DMS114 treated with DMSO at 0.1 percent for 48 hours (cell line): Measurements from ENCODE around the gene FADS6.
"Not testable (repeated sequence)": the region's sequence is repeated elsewhere in the genome, so short reads cannot be mapped to it uniquely, and the experiment has no call there.

ENCODE experiments used
- DNase-seq: peaks from one replicate; lab custom pipeline; 2025; ENCODE audit not compliant: unreplicated experiment; lab: John Stamatoyannopoulos, UW

FADS6 gene

GRCh38 chr17:74870028-74870427 is 23.4 kb downstream of the FADS6 start:
- not testable (repeated sequence) for DNase-seq

DNA sequence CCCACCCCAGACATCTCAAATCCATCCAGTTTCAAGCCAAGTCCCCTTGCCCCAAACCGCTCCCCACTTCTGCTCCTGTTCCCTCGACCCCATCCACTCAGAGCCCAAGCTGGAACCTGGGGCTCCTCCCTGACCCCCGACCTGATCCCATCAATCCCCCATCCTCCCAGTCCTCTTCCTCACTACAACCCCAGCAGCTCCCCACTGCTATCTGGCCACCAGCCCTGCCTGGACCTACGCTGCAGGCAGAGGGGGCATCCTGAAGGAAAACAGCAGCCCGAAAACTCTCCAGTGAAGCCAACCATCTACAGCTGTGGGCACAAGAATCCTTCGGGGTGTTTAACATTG is 24.6 kb downstream of the FADS6 start:
- DNase-seq: no peak

GRCh38 chr17:74868251-74868907 is 25.1 kb downstream of the FADS6 start:
- no peak for DNase-seq

DNA sequence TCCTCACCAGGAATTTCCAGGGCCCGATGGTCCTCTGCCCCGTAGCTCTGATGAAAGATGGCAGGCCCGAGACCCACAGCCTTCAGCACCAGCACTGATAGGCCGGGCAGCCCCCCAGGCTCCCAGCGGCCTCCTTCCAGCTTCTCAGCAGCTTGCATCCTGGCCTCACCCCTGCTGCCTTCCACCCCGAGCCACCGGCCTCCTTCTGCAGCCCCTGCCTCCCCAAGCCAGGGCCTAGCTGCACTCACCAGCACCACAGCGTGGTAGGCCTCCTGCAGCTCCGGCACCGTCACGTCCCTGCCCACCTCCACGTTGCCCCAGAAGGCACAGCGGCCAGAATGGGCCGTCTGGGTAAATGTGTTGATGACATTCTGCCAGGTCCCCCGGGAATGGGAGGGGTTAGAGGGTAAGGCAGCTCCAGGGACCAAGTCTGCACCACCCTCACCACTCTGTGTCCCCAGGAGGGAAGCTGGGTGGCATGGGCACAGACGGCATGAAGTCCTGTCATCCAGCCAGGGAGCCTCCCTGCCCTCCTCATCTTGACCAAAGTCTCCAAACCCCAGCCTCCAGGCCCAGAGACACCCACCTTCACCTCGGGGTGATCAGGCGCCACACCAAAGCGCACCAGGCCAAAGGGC is 27.1 kb downstream of the FADS6 start:
- DNase-seq: no peak

DNA sequence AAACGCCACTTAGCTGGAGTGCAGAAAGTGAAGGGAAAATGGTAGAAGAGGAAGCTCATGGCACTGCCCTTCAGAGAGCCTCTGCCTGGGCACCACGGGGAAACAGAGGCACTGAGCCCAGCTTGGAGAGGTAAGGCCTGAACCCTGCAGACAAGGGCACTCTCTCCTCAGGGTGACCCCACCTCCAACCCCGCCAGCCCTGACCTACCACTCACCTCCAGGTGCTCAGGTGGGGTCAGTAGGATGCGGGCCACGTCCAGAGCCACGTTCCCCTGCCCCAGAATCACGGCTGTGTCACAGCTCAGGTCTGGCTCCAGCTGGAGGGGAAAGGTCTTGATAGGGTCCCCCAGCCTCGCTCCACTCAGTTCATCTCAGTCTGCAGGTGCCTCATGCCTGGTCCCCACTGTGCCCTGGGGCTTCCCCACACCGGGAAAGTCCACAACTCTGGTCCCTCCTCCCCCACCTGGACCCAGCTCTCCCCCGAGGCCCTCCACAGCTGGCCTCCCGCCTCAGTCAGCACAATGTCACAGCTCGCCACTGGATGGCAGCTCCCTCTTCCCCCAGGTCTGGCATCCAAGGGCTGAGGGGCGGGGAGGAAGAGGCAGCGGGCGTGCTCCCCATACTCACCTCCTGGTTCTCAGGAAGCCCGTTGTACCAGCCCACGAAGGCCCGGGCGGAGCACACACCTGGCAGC is 27.8 kb downstream of the FADS6 start:
- no peak for DNase-seq

DNA sequence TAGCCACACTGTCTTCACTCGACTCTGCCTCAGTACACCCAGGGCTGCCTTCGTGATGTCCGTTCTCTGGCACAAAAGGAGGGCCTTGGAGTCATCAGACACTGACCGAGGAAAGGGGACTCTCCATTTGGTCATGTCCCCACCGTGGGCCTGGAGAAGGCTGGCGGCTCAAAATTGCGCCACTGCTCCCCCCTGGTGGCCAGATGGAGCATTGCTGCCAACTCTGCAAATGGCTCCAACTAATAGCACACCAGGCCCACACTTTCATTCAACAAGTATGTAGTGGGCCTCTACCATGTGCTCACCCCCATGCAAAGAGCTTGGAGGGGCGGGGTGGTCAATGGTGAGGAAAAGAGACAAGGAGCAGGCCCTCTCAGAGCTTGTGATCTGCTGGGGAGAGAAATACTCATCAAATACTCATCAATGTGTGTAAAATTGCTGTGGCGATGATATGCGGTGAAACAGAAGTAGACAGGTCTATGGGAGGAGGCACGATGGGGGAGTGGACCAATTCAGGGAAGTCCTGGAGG is 28.5 kb downstream of the FADS6 start:
- DNase-seq: peak; percentile 30

DNA sequence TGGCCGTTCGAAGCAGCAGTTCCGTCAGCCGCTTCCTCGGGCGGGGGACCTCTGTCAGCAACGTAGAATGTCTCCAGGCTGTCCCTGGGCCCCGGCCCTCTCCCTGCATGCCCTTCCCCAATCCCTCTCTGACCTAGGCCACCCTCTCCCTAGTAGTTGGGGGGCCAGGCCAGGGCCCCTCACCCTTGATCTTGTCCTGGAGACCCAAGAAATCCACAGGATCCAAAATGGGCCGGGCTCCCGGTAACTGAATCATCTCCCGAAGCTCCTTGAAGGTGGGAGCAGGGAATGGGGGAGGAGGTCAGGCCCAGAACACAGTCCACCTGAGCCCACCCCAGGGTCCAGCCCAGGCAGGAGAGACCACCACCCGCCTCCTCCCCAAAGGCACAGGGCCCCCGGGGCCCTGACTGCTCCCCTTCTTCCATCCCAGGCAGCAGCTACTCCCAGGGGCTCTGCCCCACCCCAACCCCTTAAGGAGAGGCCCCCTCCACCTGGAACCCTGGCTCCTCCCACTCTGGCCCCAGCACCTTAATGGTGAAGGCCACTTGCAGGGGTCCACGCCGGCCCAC is 29.1 kb downstream of the FADS6 start:
- no peak for DNase-seq

GRCh38 chr17:74863420-74864296 is 29.8 kb downstream of the FADS6 start:
- DNase-seq: no peak

GRCh38 chr17:74862919-74863318 is 30.5 kb downstream of the FADS6 start:
- DNase-seq: no peak

GRCh38 chr17:74862108-74862901 is 31.1 kb downstream of the FADS6 start:
- no peak for DNase-seq

DNA sequence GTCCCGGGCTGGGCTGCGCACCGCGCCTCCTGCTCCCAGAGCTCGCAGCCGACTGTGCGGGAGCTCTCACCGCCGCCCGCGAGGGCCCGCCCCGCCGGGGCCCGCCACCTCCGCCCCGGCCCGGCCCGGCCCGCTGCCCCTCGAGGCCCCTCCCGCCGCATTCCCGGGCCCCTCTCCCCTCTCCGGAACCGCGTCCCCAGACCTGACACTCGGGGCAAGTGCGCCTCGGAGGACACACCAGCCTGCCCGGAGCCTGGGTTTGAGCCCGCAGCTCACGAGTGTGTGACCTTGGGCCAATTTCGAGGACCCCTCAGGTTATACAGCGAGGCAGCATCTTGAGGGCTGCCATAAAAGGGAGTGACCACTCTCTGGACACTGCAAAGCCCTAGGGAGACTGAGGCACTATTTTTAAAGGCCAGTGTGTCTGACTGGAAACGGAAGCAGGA is 31.7 kb downstream of the FADS6 start:
- no peak for DNase-seq

DNA sequence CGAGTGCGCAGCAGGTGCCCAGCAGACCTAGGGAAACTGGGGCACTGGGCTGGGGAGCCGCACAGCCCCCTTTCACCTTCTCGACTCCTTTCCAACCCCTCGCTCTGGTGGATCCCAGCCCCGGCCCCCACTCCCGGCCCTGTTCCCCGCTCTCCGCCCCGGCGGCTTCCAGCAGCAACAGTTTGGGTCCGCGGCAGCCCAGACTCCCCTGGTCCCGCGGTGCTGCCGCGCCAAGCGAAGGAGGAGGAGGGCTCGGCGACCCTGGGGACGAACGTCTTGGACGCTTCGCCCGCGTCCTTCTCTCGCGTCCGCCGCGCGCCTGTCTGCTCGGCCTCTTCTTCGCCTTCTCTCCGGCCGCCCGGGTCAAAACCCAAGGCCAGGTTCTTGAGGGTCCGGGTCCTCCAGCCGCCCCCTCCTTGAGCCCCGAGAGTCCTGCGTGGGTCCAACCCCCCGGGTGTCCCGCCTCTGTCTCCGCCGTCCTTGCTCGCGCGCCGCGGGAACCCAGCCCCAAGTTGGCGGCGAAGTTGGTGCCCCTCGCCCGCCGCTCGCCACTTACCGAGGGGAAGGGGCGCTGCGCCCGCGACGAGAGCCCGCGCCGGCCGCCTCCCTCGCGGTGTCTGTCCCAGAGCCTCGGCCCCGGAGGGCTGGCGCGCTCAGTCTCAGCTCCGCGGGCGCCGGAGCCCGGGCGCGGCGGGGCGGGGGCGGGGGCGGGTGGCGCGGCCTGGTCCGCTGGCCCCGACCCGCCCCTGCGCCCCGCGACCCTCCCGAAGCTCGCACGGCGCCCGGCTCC is 32.4 kb downstream of the FADS6 start:
- DNase-seq: no peak

- DNase-seq: no peak
Measured at GRCh38 chr17:74860229-74860871, 33.1 kb downstream of the FADS6 start.

- DNase-seq: no peak
Measured at GRCh38 chr17:74859459-74860228, 33.8 kb downstream of the FADS6 start, which contains the start of gene GRIN2C. Gene GRIN2C, minus strand, starts transcription at chr17:74859885. Its CDS starts 4,793 bp downstream, at chr17:74855092.

GRCh38 chr17:74858672-74859458 is 34.6 kb downstream of the FADS6 start:
- DNase-seq: no peak

GRCh38 chr17:74857191-74857590 is 36.2 kb downstream of the FADS6 start:
- no peak for DNase-seq

GRCh38 chr17:74856112-74856511 is 37.3 kb downstream of the FADS6 start:
- DNase-seq: no peak
